GM13976 (cell line): ENCODE results near the gene C1orf174.

Source experiments
- DNase-seq: peaks from one replicate; pipeline ENCODE4 v3.0.0; 2012; ENCODE audit warnings: low spot score
- CTCF ChIP-seq: IDR thresholded peaks from 2 replicates; pipeline ENCODE4 v1.5.1; 2012; ENCODE audit warnings: borderline replicate concordance, mild to moderate bottlenecking; ENCODE audit not compliant: insufficient read depth; ENCODE audit errors: extremely low read depth, missing control alignments, control extremely low read depth
- in situ Hi-C: fragments of 300-500 bp; cut with MboI; formaldehyde crosslinking; loops from one replicate; pipeline ENCODE4 v1.12.0; 2022; ENCODE audit warnings: low sequenced_read_pairs, mixed read lengths, inconsistent platforms; ENCODE audit not compliant: unreplicated experiment

Gene C1orf174

DNA sequence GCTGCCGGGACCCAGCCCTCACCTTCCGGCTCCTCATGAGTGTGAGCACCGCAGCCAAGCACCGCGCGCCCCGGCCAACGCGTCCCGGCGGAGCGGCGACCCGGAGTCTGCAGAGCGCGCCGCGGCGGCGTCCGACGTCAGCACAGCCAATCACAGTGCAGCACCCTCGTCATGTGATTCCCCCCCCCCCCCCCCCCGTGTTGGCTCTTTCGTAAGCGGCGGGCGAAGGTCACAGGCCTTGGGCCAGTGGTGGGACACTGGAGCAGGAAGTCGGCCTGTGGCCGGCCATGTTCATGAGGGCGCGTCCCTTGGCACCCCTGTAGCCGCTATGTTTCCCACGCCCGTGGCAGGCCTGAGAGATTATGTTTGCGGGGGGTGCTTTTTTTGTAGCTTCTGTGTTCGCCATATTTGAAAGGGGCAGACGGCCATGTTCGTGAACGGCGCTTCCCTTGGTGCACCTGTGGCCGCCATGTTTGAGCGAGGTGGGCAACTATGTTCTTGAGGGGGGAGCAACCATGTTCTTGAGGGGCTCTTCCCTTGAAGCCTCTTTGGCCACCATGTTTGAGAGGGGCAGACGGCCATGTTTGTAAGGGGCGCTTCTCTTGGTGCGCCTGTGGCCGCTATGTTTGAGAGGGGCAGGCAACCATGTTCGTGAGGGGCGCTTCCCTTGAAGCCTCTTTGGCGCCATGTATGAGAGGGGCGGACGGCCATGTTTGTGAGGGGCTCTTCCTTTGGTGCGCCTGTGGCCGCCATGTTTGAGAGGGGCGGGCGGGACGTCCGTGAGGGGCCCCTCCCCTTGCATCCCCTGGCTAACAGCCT is at the start of gene C1orf174:
TSS of gene C1orf174 (minus strand) at position 123 of the 819 bp plus-strand sequence. CDS start at position 37, 86 bp downstream.
- DNase-seq: peak; percentile 94
- in situ Hi-C loops: loop anchor here (25.0 kb wide), 1 partner anchor 912 kb away; no protein-coding TSS in a partner anchor
- TF ChIP-seq CTCF: no peak

- no peak for DNase-seq
- no peak for TF ChIP-seq CTCF
- in situ Hi-C loops: no loop called here
Measured at GRCh38 chr1:3948344-3948743, 48.3 kb upstream of the C1orf174 start.

GRCh38 chr1:3945916-3946840 is 46.1 kb upstream of the C1orf174 start:
- no peak for TF ChIP-seq CTCF
- in situ Hi-C loops: no loop called here
- DNase-seq: no peak

DNA sequence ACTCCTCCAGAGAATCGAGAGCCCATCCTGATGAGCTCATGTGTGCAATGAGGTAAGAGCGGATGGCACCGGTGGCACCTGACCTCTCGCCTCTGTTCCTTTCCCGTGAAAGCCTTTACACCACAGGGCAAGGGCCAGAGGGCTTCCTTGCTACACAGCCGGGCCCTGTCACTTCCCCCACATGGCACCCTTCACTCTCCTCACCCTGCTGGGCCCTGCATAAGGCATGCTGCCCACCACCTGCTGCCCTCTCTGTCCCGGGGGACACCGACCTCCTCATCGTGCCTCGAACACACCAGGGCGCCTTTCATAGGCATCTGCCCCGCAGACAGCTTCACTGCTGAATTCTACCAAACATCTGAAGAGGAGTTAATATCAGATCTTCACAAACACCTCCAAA is 45.1 kb upstream of the C1orf174 start:
- DNase-seq: no peak
- in situ Hi-C loops: no loop called here
- no peak for TF ChIP-seq CTCF

- no peak for TF ChIP-seq CTCF
- in situ Hi-C loops: no loop called here
- no peak for DNase-seq
Measured at GRCh38 chr1:3944578-3945125, 44.6 kb upstream of the C1orf174 start.
